Right atrium auricular region (tissue), 2 donors: ENCODE data around the gene DMXL1. TPM values are rescaled to one million over a fixed set of nuclear protein-coding genes. Genes with fewer than 3 reads are reported as not detected.

Experiments used
- DNase-seq: peaks from one replicate; pipeline ENCODE4 v3.0.0-alpha.2; 2019; ENCODE audit warnings: low spot score
- H3K27ac ChIP-seq, 2 donors: fragments of 200-600 bp; sonication (generic); 1 replicate in 1 of 2; 2 replicates in 1 of 2; pipeline ENCODE4 v1.5.1; 2016 to 2019
- H3K27me3 ChIP-seq, 2 donors: fragments of 200-600 bp; sonication (generic); one replicate each; pipeline versions ENCODE4 v1.5.1 to v1.6.0; 2017 to 2019
- H3K36me3 ChIP-seq: fragments of 200-600 bp; sonication (generic); one replicate; pipeline ENCODE4 v1.5.1; 2016
- H3K4me1 ChIP-seq, 2 donors: fragments of 200-600 bp; sonication (generic); one replicate each; pipeline versions ENCODE4 v1.5.1 to v1.6.0; 2017 to 2019
- H3K4me3 ChIP-seq, 2 donors: fragments of 200-600 bp; sonication (generic); 1 replicate in 1 of 2; 2 replicates in 1 of 2; pipeline ENCODE4 v1.5.1; 2017 to 2019; ENCODE audit warnings: mild to moderate bottlenecking in 1 of 2, moderate library complexity in 1 of 2
- H3K9me3 ChIP-seq, 2 donors: fragments of 200-600 bp; sonication (generic); one replicate each; pipeline ENCODE4 v1.5.1; 2019
- CTCF ChIP-seq, 2 donors: fragments of 200-600 bp; sonication (generic); IDR thresholded peaks; one replicate each; pipeline ENCODE4 v1.5.1; 2019; ENCODE audit warnings: antibody characterized with exemption in 2 of 2
- total RNA-seq, 2 donors: library from RNA; depleted of rRNA; stranded (reverse); fragments of >200 nt; gene quantifications; one replicate each; pipeline ENCODE4 v1.1.0, GENCODE V29; 2016

DMXL1 gene
- total RNA-seq, result 10 to 100 TPM; 29.4 to 40.5 TPM

- no peak for TF ChIP-seq CTCF (IDR thresholded peaks at IDR 0.05)
- peak; percentile 100 for DNase-seq
- Histone ChIP-seq H3K36me3 (no peaks in the 10 kb centered on the region), H3K27me3 (no peaks in the 10 kb centered on the region), H3K27ac (peak within 1 kb of the TSS; percentile 94 to 97), H3K9me3 (no peaks in the 10 kb centered on the region), H3K4me1 (peaks cover 0 to 29% of the 10 kb centered on the region in 2 donors), H3K4me3 (peak within 1 kb of the TSS; percentile 80 to 94)
Observed at GRCh38 chr5:119070828-119071560, at the start of gene DMXL1. Gene DMXL1 (plus strand): TSS chr5:119071087. CDS start chr5:119071570, 483 bp downstream.

- no peak overlapping the region for H3K4me3 ChIP-seq
- peaks cover 0 to 10% of the 10 kb centered on the region in 2 donors for H3K9me3 ChIP-seq
- H3K36me3 ChIP-seq, result no peaks in the 10 kb centered on the region
- no peaks in the 10 kb centered on the region for H3K4me1 ChIP-seq
- no peak for DNase-seq
- no peak for TF ChIP-seq CTCF (IDR thresholded peaks at IDR 0.05)
- no peak overlapping the region for H3K27ac ChIP-seq
- H3K27me3 ChIP-seq, result no peaks in the 10 kb centered on the region
Observed at GRCh38 chr5:119021149-119021732, 49.6 kb upstream of the DMXL1 start.

- peak in 1 of 2 donors; percentile 49 for TF ChIP-seq CTCF (IDR thresholded peaks at IDR 0.05)
- no peak for DNase-seq
- H3K27ac ChIP-seq, result no peak overlapping the region
Observed at GRCh38 chr5:119022017-119022745, 48.7 kb upstream of the DMXL1 start.

GRCh38 chr5:119022773-119023172 is 48.1 kb upstream of the DMXL1 start:
- no peaks in the 10 kb centered on the region for H3K4me1 ChIP-seq
- H3K27me3 ChIP-seq, result no peaks in the 10 kb centered on the region
- peaks cover 0 to 10% of the 10 kb centered on the region in 2 donors for H3K9me3 ChIP-seq
- H3K27ac ChIP-seq, result no peak overlapping the region
- H3K4me3 ChIP-seq, result no peak overlapping the region
- no peaks in the 10 kb centered on the region for H3K36me3 ChIP-seq
- no peak for TF ChIP-seq CTCF (IDR thresholded peaks at IDR 0.05)
- no peak for DNase-seq

More at GRCh38 chr5:119022017-119022745, 48.7 kb upstream of the DMXL1 start:
- no peaks in the 10 kb centered on the region for H3K4me1 ChIP-seq
- no peaks in the 10 kb centered on the region for H3K36me3 ChIP-seq
- H3K4me3 ChIP-seq, result no peak overlapping the region
- no peaks in the 10 kb centered on the region for H3K27me3 ChIP-seq
- peaks cover 0 to 10% of the 10 kb centered on the region in 2 donors for H3K9me3 ChIP-seq

GRCh38 chr5:119028575-119028974 is 42.3 kb upstream of the DMXL1 start:
- H3K4me3 ChIP-seq, result no peak overlapping the region
- peaks cover 0 to 10% of the 10 kb centered on the region in 2 donors for H3K9me3 ChIP-seq
- H3K27ac ChIP-seq, result no peak overlapping the region
- H3K27me3 ChIP-seq, result no peaks in the 10 kb centered on the region
- H3K4me1 ChIP-seq, result no peaks in the 10 kb centered on the region
- TF ChIP-seq CTCF (IDR thresholded peaks at IDR 0.05), result no peak
- DNase-seq, result no peak
- no peaks in the 10 kb centered on the region for H3K36me3 ChIP-seq
